Measurements from ENCODE around the gene SAP25.
"Not testable (repeated sequence)": the region's sequence is repeated elsewhere in the genome, so short reads cannot be mapped to it uniquely, and the experiment has no call there.

SAP25 gene

GRCh38 chr7:100575206-100575631 lies 1.5 kb upstream of the SAP25 start:
- DNase-seq: no peak

GRCh38 chr7:100574362-100575205 lies 884 bp upstream of the SAP25 start:
- DNase-seq: no peak

- DNase-seq: no peak
These were observed 588 bp downstream of the SAP25 start for GRCh38 chr7:100572949-100573675.

DNA sequence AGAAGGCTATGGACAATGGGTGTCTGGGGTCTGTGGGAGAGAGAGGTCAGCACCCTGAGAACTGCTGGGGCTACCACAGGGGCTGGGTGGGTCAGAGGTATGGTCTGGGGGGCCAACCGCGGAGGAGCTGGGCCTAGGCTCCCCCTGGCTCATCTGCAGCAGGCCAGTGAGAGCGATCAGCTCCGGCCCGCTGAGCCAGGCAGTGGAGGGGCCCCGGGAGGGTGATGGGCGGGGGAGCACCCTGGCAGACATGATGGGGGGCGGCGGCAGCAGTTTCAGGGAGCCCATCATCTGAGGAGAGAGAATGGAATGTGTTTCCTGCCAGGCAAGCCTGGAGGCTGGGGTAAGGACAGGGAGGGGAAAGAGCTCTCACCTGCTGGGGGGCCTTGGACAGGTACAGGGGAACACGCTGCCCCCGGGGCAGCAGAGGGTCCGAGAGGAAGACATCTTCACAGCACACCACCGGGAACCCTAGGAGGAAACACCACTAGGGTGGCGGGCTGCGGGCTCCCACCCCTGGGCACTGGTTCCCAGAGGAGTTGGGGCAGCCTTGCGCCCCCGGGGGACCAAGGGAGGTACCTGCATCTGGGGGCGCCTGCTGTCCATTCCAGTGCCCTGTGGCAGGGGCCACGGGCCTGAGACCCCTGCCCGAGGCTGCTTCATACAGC lies 1.3 kb downstream of the SAP25 start:
- DNase-seq: no peak

GRCh38 chr7:100571829-100572116 lies 1.9 kb downstream of the SAP25 start:
- no peak for DNase-seq

DNA sequence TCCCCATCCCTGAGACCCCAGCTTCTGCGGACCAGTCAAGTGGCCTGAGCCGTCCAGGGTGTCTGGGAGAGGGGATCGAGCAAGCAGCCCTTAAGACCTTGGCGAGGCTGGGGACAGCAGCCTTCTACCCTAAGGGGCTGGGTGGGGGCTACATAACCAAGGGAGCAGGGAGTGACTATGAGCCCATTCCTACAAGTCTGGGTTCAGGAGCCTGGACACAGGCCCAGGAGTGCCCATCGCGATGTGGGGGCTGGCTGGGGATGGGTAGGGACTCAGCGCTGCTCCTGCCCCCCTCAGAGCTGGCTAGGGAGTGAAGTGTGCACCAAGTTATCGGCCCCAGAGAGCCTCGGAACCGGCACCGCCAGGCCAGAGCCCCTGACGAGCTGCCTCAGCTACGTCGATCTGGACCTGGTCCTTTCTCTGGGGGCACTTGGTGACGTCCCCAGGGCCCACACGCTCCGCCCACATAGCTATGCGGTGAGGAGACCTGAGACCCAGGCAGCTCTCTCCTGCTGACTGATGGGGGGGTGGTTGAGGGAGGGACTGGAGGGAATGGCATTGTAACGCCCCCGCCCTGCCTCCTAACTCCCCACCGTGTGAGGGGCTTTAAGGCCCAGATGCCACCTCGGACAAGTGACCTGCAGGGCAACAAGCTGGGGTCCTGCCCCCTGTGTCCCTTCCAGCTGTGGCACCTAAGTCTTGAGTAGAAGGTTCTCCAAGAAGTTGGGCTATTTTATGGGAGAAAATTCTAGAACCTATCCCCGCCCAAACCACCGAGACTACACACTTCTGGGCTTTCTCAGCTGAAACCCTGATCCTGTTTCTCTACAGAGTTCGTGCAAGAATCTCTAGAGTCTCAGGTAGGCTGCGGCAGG lies 2.5 kb downstream of the SAP25 start:
- no peak for DNase-seq

- DNase-seq: peak; percentile 33
These were observed 4.5 kb downstream of the SAP25 start for GRCh38 chr7:100568896-100569844.

DNA sequence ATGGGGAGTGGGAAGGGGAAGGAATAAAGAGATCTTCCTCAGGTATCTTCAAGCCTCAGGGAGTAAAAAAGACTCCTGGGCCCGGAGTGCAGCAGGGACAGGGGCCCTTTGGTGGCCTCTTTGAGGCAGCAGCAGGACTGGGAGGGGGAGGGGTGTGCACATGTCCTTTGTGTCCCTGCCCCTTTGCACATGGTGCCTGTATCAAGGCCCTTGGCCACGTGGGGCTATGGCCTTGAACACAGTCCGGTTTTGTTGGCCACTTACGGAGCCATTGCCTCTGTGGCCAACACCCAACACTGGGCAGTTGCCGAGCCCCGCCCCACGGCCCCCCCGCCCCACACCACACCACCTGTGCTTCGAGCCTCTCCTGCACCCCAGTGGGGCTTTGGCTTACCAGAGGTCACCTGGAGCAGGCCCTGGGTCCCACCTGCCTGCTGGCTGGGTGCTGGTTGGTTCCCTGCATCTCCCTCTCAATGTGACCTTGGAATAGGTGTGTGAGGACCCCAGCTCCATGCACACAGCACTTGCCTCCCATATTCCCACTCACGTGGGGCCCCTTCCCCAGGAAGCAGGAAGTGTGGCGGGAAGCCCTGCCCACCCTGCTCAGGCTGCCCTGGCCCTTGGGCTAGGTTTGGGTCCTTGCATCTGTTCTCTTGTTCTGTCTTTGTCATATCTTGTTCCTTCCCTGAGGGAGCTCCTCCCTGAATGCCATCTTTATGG lies 5.4 kb downstream of the SAP25 start:
- no peak for DNase-seq

DNA sequence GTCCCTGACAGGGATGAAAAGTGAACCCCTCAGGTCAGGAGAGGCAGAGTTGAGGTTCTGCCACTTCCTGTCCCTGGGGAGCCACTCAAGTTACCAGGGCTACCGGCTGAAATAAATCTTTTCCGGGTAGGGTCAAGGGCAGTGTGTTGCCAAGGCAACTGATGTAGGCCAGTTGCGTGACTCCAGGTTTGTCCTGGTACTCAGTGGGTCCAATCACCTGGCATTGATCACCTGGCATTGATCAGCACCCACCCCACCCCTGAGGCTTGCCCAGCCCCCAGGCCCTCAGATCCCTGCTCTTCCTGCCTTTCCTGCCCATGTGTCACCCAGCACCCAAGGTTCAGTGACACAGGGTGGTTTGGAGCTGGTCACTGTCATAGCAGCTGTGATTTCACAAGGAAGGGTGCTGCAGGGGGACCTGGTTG lies 5.9 kb downstream of the SAP25 start:
- no peak for DNase-seq

GRCh38 chr7:100567031-100567730 lies 6.5 kb downstream of the SAP25 start:
- DNase-seq: no peak

- DNase-seq: no peak
These were observed 7.6 kb downstream of the SAP25 start for GRCh38 chr7:100566018-100566531.

DNA sequence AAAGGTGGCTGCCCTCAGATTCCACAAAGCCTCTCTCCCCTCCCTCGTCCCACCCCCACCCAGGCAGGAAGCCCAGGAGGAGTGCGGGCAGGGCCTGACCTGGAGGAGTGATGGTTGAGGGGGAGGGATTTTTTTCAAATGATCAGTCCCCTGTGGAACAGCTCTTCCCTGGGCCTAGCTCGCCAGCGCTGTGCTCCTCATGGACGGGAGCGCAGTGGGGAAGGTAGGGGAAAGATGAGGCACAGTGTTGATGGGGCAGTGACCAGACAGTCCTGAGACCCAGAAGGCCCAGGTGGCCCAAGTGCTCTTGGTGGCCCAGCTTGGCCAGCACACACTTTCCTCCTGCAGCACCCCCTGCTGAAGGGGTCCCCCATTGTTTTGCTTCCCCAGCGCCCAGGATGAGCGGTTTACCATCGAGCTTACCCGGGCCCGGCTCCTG lies 8.5 kb downstream of the SAP25 start:
- no peak for DNase-seq

DNA sequence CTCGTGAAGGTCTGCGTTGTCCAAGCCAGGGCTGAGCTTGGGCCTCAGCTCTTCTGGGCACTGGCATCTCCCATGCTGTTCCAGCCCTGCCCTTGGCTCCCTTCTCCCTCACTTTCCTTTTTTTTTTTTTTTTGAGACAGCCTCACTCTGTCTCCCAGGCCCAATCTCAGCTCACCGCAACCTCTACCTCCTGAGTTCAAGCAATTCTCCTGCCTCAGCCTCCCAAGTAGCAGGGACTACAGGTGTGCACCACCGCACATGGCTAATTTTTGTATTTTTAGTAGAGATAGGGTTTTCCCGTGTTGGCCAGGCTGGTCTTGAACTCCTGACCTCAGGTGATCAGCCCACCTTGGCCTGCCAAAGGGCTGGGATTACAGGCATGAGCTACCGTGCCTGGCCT lies 9.3 kb downstream of the SAP25 start:
- DNase-seq: not testable (repeated sequence)

DNA sequence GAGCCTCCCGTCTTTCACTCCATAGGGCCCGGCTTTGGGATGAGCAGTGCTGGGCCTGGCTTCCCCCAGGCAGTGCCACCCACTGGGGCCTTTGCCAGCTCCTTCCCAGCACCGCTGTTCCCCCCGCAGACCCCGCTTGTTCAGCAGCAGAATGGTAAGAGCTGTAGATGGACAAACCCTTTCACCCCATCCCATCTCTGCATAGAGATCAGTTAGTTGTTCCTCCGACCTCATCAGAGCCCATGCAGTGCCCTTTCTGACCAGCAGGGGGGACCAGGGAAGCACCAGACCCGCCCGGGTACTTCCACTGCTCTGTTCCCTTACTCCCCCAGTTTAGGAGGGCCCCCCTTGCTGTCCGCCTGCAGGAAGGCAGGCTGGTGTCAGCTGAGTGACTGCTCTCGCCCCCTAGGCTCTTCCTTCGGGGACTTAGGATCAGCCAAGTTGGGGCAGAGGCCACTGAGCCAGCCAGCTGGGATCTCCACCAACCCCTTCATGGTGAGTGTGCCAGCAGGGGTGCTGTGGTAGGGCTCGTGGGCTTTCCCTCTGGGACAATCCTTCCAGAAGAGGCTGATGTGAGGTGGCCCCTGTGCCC lies 9.8 kb downstream of the SAP25 start:
- peak; percentile 33 for DNase-seq

DNA sequence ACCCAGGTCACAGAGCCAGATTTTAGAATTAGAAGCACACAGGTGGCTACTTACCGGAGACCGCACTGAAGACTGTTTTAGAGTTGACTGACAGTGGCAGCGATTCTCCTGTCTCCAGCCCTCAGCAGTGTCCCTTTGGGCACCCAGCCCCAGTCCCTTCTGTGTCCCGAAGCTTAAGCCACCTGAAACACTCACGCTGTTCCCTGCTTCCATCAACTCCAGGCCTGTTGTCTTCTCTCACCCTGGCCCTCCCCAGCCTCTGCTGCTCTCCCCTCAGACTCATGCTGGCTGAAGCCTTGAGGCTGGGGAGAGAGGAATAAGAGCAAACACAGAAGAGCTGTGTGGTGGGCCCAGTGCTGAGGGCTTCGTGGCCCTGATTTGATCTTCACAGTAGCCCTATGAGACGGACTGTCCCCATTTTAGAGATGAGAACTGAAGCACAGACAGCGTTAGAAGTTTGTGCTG lies 10.6 kb downstream of the SAP25 start:
- DNase-seq: no peak

DNA sequence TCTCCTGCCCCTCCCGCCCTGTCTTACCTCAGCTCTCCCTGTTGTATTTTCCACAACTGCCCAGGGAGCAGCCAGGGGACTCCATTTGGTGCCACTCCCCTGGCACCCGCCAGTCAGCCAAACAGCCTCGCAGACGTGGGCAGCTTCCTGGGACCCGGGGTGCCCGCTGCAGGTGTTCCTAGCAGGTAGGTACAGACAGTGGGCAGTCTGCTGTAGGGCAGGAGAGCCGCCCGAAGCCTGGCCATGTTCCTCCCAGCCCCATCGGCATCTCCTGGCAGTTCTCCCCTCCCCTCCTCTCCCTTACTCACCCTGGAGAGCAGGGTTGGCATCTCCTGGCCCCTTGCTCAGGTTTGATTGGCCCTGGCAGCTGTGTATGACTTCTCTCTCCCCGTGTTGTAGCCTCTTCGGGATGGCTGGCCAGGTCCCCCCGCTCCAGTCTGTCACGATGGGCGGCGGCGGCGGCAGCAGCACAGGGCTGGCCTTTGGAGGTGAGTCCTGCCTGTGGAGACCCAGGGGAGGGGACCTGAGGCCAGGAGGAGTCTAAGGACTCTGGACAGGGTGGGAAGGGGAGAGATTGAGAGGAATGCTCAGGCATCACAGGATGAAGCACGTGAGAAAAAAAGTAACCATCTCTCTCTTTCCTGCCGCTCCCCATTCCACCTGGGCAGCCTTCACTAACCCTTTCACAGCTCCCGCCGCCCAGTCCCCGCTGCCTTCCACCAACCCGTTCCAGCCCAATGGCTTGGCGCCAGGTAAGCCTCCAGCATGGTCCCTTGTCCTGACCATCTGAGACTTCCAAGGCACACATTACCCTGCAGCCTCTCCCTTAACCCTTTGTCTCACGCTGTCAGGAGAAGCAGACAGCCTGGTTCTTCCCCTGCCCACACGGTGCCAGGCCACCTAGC lies 11.3 kb downstream of the SAP25 start:
- DNase-seq: no peak

GRCh38 chr7:100561491-100562194 lies 12.1 kb downstream of the SAP25 start:
- DNase-seq: no peak

DNA sequence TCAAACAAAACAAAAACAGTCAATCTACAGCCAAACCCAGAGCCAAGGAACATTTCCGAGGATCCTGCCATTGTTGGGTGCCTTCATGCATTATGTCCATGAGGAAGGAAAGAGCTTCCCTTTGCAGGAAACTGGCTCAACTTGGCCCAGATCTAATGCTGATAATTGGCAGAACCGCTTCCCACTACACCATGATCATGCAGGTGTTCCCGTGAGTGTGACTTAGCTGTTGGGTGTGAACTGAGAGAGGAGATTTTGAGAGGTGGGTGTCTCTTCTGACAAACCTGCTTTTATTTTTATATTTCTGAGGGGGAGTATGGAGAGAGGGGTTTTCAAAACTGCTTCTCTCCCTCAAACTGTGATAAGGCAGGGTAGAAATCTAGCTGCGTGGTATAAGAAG lies 14.6 kb downstream of the SAP25 start:
- DNase-seq: no peak

Data from NCI-H748 treated with DMSO at 0.1 percent for 48 hours (cell line).